Measurements from ENCODE around the gene SH3PXD2A.
"Not testable (repeated sequence)": the region's sequence is repeated elsewhere in the genome, so short reads cannot be mapped to it uniquely, and the experiment has no call there.

SH3PXD2A gene

GRCh38 chr10:103665162-103665889 is 190.1 kb downstream of the SH3PXD2A start:
- DNase-seq (ENCODE audit: low read depth) = no peak

GRCh38 chr10:103663802-103664201 is 191.6 kb downstream of the SH3PXD2A start:
- DNase-seq (ENCODE audit: low read depth) = no peak

- DNase-seq (ENCODE audit: low read depth) = no peak
Observed at GRCh38 chr10:103663236-103663635, 192.1 kb downstream of the SH3PXD2A start.

GRCh38 chr10:103662704-103663103 is 192.7 kb downstream of the SH3PXD2A start:
- DNase-seq (ENCODE audit: low read depth) = not testable (repeated sequence)

- DNase-seq (ENCODE audit: low read depth) = peak; percentile 92
Observed at GRCh38 chr10:103661198-103661950, 194.0 kb downstream of the SH3PXD2A start.

GRCh38 chr10:103660364-103661197 is 194.8 kb downstream of the SH3PXD2A start:
- DNase-seq (ENCODE audit: low read depth) = peak; percentile 52

GRCh38 chr10:103659674-103660363 is 195.6 kb downstream of the SH3PXD2A start:
- DNase-seq (ENCODE audit: low read depth) = peak; percentile 92

GRCh38 chr10:103658049-103658577 is 197.3 kb downstream of the SH3PXD2A start:
- peak; percentile 36 for DNase-seq (ENCODE audit: low read depth)

- no peak for DNase-seq (ENCODE audit: low read depth)
Observed at GRCh38 chr10:103657061-103657591, 198.2 kb downstream of the SH3PXD2A start.

- no peak for DNase-seq (ENCODE audit: low read depth)
Observed at GRCh38 chr10:103654925-103655324, 200.5 kb downstream of the SH3PXD2A start.

- DNase-seq (ENCODE audit: low read depth) = no peak
Observed at GRCh38 chr10:103653581-103654037, 201.8 kb downstream of the SH3PXD2A start.

- DNase-seq (ENCODE audit: low read depth) = no peak
Observed at GRCh38 chr10:103652599-103653281, 202.6 kb downstream of the SH3PXD2A start.

GRCh38 chr10:103651783-103652476 is 203.4 kb downstream of the SH3PXD2A start:
- DNase-seq (ENCODE audit: low read depth) = no peak

GRCh38 chr10:103651333-103651732 is 204.0 kb downstream of the SH3PXD2A start:
- no peak for DNase-seq (ENCODE audit: low read depth)

GRCh38 chr10:103649654-103650423 is 205.5 kb downstream of the SH3PXD2A start:
- DNase-seq (ENCODE audit: low read depth) = no peak

GRCh38 chr10:103648636-103649532 is 206.5 kb downstream of the SH3PXD2A start:
- no peak for DNase-seq (ENCODE audit: low read depth)

- no peak for DNase-seq (ENCODE audit: low read depth)
Observed at GRCh38 chr10:103648251-103648635, 207.1 kb downstream of the SH3PXD2A start.

GRCh38 chr10:103646304-103646703 is 209.1 kb downstream of the SH3PXD2A start:
- no peak for DNase-seq (ENCODE audit: low read depth)
